IMR-90 (cell line): ENCODE data around the gene STAB1.

ENCODE experiments used
- CEBPB ChIP-seq: IDR thresholded peaks from 2 replicates; pipeline ENCODE4 v1.6.1; 2012; ENCODE audit warnings: low read depth, low read length, improper control_type of control experiment
- CTCF ChIP-seq: conservative IDR thresholded peaks from 2 replicates; pipeline ENCODE4 v1.5.1; 2012; ENCODE audit warnings: mild to moderate bottlenecking, low read depth, low read length, improper control_type of control experiment
- ELK1 ChIP-seq: fragments of 150-350 bp; IDR thresholded peaks from 2 replicates; pipeline ENCODE4 v1.6.1; 2016; ENCODE audit warnings: low read depth, mild to moderate bottlenecking, low read length, moderate library complexity, borderline replicate concordance
- FOS ChIP-seq: fragments of 150-350 bp; IDR thresholded peaks from 2 replicates; pipeline ENCODE4 v1.6.1; 2016; ENCODE audit warnings: low read depth, low read length
- MAFK ChIP-seq: IDR thresholded peaks from 2 replicates; pipeline ENCODE4 v1.6.1; 2012; ENCODE audit warnings: low read depth, low read length, improper control_type of control experiment
- MXI1 ChIP-seq: IDR thresholded peaks from 2 replicates; pipeline ENCODE4 v1.6.1; 2012; ENCODE audit warnings: low read depth, mild to moderate bottlenecking, low read length, moderate library complexity, borderline replicate concordance
- POLR2A ChIP-seq: IDR thresholded peaks from 2 replicates; pipeline ENCODE4 v1.6.1; 2012; ENCODE audit warnings: mild to moderate bottlenecking, low read depth, low read length
- RAD21 ChIP-seq: IDR thresholded peaks from 2 replicates; pipeline ENCODE4 v1.6.1; 2012; ENCODE audit warnings: low read length, improper control_type of control experiment
- RCOR1 ChIP-seq: IDR thresholded peaks from 2 replicates; pipeline ENCODE4 v1.6.1; 2012; ENCODE audit warnings: mild to moderate bottlenecking, low read length, improper control_type of control experiment; ENCODE audit not compliant: insufficient replicate concordance
- RFX5 ChIP-seq: IDR thresholded peaks from 2 replicates; pipeline ENCODE4 v1.8.0; 2012; ENCODE audit warnings: low read depth, mild to moderate bottlenecking, low read length, moderate library complexity
- USF2 ChIP-seq: fragments of 150-350 bp; IDR thresholded peaks from 2 replicates; pipeline ENCODE4 v1.6.1; 2017; ENCODE audit warnings: mild to moderate bottlenecking, antibody characterized with exemption, low read length, low read depth

- TF ChIP-seq CTCF, result no peak
- no peak for TF ChIP-seq FOS
- no peak for TF ChIP-seq MAFK
- TF ChIP-seq MXI1, result no peak
- no peak for TF ChIP-seq POLR2A
- TF ChIP-seq RFX5, result no peak
- no peak for TF ChIP-seq RAD21
- TF ChIP-seq CEBPB, result no peak
- TF ChIP-seq ELK1, result no peak
- no peak for TF ChIP-seq USF2
- no peak for TF ChIP-seq RCOR1
These were observed 36.2 kb upstream of the STAB1 start for GRCh38 chr3:52458770-52459545.
